Activated T-helper 1 cell treated with anti-CD3 and anti-CD28 coated beads, Interleukin-12 subunit alpha, Interleukin-12 subunit beta, Interleukin-2, Interleukin-4 antibody, amounts not matched to agents 30 ng/mL and 10 ng/mL and 1 ng/mL, durations not matched to agents 14 hours and 24 hours and 36 hours (primary cell): ENCODE results near the gene DOCK3. TPM values are rescaled to one million over a fixed set of nuclear protein-coding genes. Genes with fewer than 3 reads are reported as not detected.
"Not testable (repeated sequence)": the region's sequence is repeated elsewhere in the genome, so short reads cannot be mapped to it uniquely, and the experiment has no call there.

Source experiments
- DNase-seq: peaks from one replicate; pipeline ENCODE4 v3.0.0; 2021; ENCODE audit warnings: low spot score
- H3K27ac Mint-ChIP-seq: one replicate; pipeline ENCODE4 v1.8.0; 2021; ENCODE audit warnings: mild to moderate bottlenecking, mixed read lengths
- H3K27me3 Mint-ChIP-seq: one replicate; pipeline ENCODE4 v1.8.0; 2022; ENCODE audit warnings: mild to moderate bottlenecking, moderate library complexity, mixed read lengths; ENCODE audit not compliant: insufficient read depth
- H3K36me3 Mint-ChIP-seq: one replicate; pipeline ENCODE4 v1.8.0; 2021; ENCODE audit warnings: low read depth, mixed read lengths
- H3K4me1 Mint-ChIP-seq: one replicate; pipeline ENCODE4 v1.8.0; 2021; ENCODE audit warnings: low read depth, mixed read lengths
- H3K4me3 Mint-ChIP-seq: one replicate; pipeline ENCODE4 v1.8.0; 2021; ENCODE audit warnings: mild to moderate bottlenecking, moderate library complexity, mixed read lengths
- H3K9me3 Mint-ChIP-seq: one replicate; pipeline ENCODE4 v1.8.0; 2021; ENCODE audit warnings: mixed read lengths
- intact Hi-C: fragments of 100-400 bp; cut with micrococcal nuclease; formaldehyde crosslinking; loops from one replicate; pipeline ENCODE4 v1.15.1; 2024
- total RNA-seq: library from RNA; stranded (reverse); gene quantifications from 2 replicates; pipeline ENCODE4 v1.2.3, GENCODE V29; 2022

DOCK3 gene
- total RNA-seq, 1 donor from 2014 or later, result 1.5 TPM

GRCh38 chr3:51083490-51083889, 408.8 kb downstream of the DOCK3 start:
- DNase-seq, result no peak
- intact Hi-C loops, result no loop called here
- peaks cover 3% of the 10 kb centered on the region for H3K27me3 Mint-ChIP-seq
- no peak overlapping the region for H3K27ac Mint-ChIP-seq
- peaks cover 5% of the 10 kb centered on the region for H3K36me3 Mint-ChIP-seq
- no peak overlapping the region for H3K4me3 Mint-ChIP-seq
- H3K9me3 Mint-ChIP-seq, result peaks cover 41% of the 10 kb centered on the region
- H3K4me1 Mint-ChIP-seq, result no peaks in the 10 kb centered on the region

GRCh38 chr3:51092141-51092540, 417.4 kb downstream of the DOCK3 start:
- H3K4me3 Mint-ChIP-seq, DNase-seq, H3K9me3 Mint-ChIP-seq, H3K4me1 Mint-ChIP-seq, H3K36me3 Mint-ChIP-seq, H3K27me3 Mint-ChIP-seq, intact Hi-C loops, H3K27ac Mint-ChIP-seq: not testable (repeated sequence)

GRCh38 chr3:51094838-51095237, 420.1 kb downstream of the DOCK3 start:
- H3K27ac Mint-ChIP-seq, H3K36me3 Mint-ChIP-seq, H3K27me3 Mint-ChIP-seq, intact Hi-C loops, H3K4me3 Mint-ChIP-seq, H3K9me3 Mint-ChIP-seq, H3K4me1 Mint-ChIP-seq, DNase-seq: not testable (repeated sequence)

- no peaks in the 10 kb centered on the region for H3K4me1 Mint-ChIP-seq
- H3K9me3 Mint-ChIP-seq, result no peaks in the 10 kb centered on the region
- no peak for DNase-seq
- H3K36me3 Mint-ChIP-seq, result no peaks in the 10 kb centered on the region
- H3K27me3 Mint-ChIP-seq, result no peaks in the 10 kb centered on the region
- H3K4me3 Mint-ChIP-seq, result no peak overlapping the region
- no peak overlapping the region for H3K27ac Mint-ChIP-seq
- intact Hi-C loops, result loop anchor here (1.0 to 2.0 kb wide), 2 partner anchors 129 to 279 kb away; no protein-coding TSS in a partner anchor
These were observed 425.2 kb downstream of the DOCK3 start for GRCh38 chr3:51099794-51100535.

- Mint-ChIP-seq H3K36me3 (no peaks in the 10 kb centered on the region), H3K4me3 (no peak overlapping the region), H3K27me3 (no peaks in the 10 kb centered on the region), H3K9me3 (no peaks in the 10 kb centered on the region), H3K4me1 (no peaks in the 10 kb centered on the region), H3K27ac (no peak overlapping the region)
- intact Hi-C loops, result loop anchor here (1.0 to 2.0 kb wide), 2 partner anchors 129 to 278 kb away; no protein-coding TSS in a partner anchor
- no peak for DNase-seq
These were observed 425.8 kb downstream of the DOCK3 start for GRCh38 chr3:51100536-51100851.

- intact Hi-C loops, result no loop called here
- no peaks in the 10 kb centered on the region for H3K27me3 Mint-ChIP-seq
- H3K4me3 Mint-ChIP-seq, result no peak overlapping the region
- no peak for DNase-seq
- H3K27ac Mint-ChIP-seq, result no peak overlapping the region
- no peaks in the 10 kb centered on the region for H3K36me3 Mint-ChIP-seq
- H3K4me1 Mint-ChIP-seq, result no peaks in the 10 kb centered on the region
- peaks cover 6% of the 10 kb centered on the region for H3K9me3 Mint-ChIP-seq
These were observed 427.7 kb downstream of the DOCK3 start for GRCh38 chr3:51102396-51102795.

- Mint-ChIP-seq H3K4me3 (no peak overlapping the region), H3K9me3 (peaks cover 23% of the 10 kb centered on the region), H3K27ac (no peak overlapping the region), H3K4me1 (no peaks in the 10 kb centered on the region), H3K27me3 (peaks cover 6% of the 10 kb centered on the region), H3K36me3 (no peaks in the 10 kb centered on the region)
- DNase-seq, result no peak
- intact Hi-C loops, result no loop called here
These were observed 431.6 kb downstream of the DOCK3 start for GRCh38 chr3:51106242-51106876.

GRCh38 chr3:51110586-51110985, 435.9 kb downstream of the DOCK3 start:
- Mint-ChIP-seq H3K4me3 (no peak overlapping the region), H3K27me3 (peaks cover 6% of the 10 kb centered on the region), H3K9me3 (peaks cover 28% of the 10 kb centered on the region), H3K36me3 (no peaks in the 10 kb centered on the region), H3K27ac (no peak overlapping the region), H3K4me1 (no peaks in the 10 kb centered on the region)
- no peak for DNase-seq
- intact Hi-C loops, result no loop called here

- H3K4me3 Mint-ChIP-seq, result no peak overlapping the region
- no peaks in the 10 kb centered on the region for H3K4me1 Mint-ChIP-seq
- H3K36me3 Mint-ChIP-seq, result no peaks in the 10 kb centered on the region
- DNase-seq, result no peak
- H3K27ac Mint-ChIP-seq, result no peak overlapping the region
- no peaks in the 10 kb centered on the region for H3K27me3 Mint-ChIP-seq
- intact Hi-C loops, result no loop called here
- no peaks in the 10 kb centered on the region for H3K9me3 Mint-ChIP-seq
These were observed 448.2 kb downstream of the DOCK3 start for GRCh38 chr3:51122944-51123343.

GRCh38 chr3:51123531-51123930, 448.8 kb downstream of the DOCK3 start:
- intact Hi-C loops, result no loop called here
- Mint-ChIP-seq H3K27ac (no peak overlapping the region), H3K9me3 (no peaks in the 10 kb centered on the region), H3K36me3 (no peaks in the 10 kb centered on the region), H3K4me1 (no peaks in the 10 kb centered on the region), H3K27me3 (no peaks in the 10 kb centered on the region), H3K4me3 (no peak overlapping the region)
- DNase-seq, result no peak

GRCh38 chr3:51131607-51132006, 456.9 kb downstream of the DOCK3 start:
- H3K36me3 Mint-ChIP-seq, intact Hi-C loops, H3K4me1 Mint-ChIP-seq, H3K27ac Mint-ChIP-seq, H3K27me3 Mint-ChIP-seq, DNase-seq, H3K4me3 Mint-ChIP-seq: not testable (repeated sequence)
- H3K9me3 Mint-ChIP-seq, result peaks cover 22% of the 10 kb centered on the region

- H3K4me1 Mint-ChIP-seq, result no peaks in the 10 kb centered on the region
- no peak overlapping the region for H3K27ac Mint-ChIP-seq
- no peak overlapping the region for H3K4me3 Mint-ChIP-seq
- H3K9me3 Mint-ChIP-seq, result peaks cover 7% of the 10 kb centered on the region
- no peak for DNase-seq
- H3K27me3 Mint-ChIP-seq, result no peaks in the 10 kb centered on the region
- no peaks in the 10 kb centered on the region for H3K36me3 Mint-ChIP-seq
- intact Hi-C loops, result no loop called here
These were observed 463.0 kb downstream of the DOCK3 start for GRCh38 chr3:51137715-51138114.

GRCh38 chr3:51139616-51140015, 464.9 kb downstream of the DOCK3 start:
- Mint-ChIP-seq H3K4me1 (no peaks in the 10 kb centered on the region), H3K27ac (no peak overlapping the region), H3K36me3 (no peaks in the 10 kb centered on the region), H3K27me3 (no peaks in the 10 kb centered on the region), H3K9me3 (no peaks in the 10 kb centered on the region), H3K4me3 (no peak overlapping the region)
- no peak for DNase-seq
- intact Hi-C loops, result no loop called here
